ENCODE data around the gene FNBP1. TPM values are rescaled to one million over a fixed set of nuclear protein-coding genes. Genes with fewer than 3 reads are reported as not detected.

The FNBP1 gene
- total and polyA plus RNA-seq, 2 donors (not counting 1 experiment from before 2014, with no cell fraction given), result 42.9 to 318 TPM

GRCh38 chr9:129898185-129898584, 144.8 kb downstream of the FNBP1 start:
- CTCF ChIA-PET, result interaction anchor here (1.0 to 2.0 kb wide), 3 partner anchors 12 to 181 kb away, joined by 3 to 11 read pairs (median 3); no protein-coding TSS in a partner anchor
- H3K4me2 ChIP-seq (replicated peaks; ENCODE audit: low read depth, low read length, poor library complexity, severe bottlenecking), result no peak overlapping the region
- H3K4me1 ChIP-seq (ENCODE audit: control insufficient read depth in 2 of 2, insufficient read depth in 2 of 2, low read length in 2 of 2), result peaks cover 23 to 46% of the 10 kb centered on the region in 2 donors
- H3K4me1 Mint-ChIP-seq, result peaks cover 58% of the 10 kb centered on the region
- H2AFZ ChIP-seq (ENCODE audit: insufficient read depth, low read depth, low read length, poor library complexity, severe bottlenecking), result no peak overlapping the region
- H3K4me3 ChIP-seq (ENCODE audit: control extremely low read depth in 1 of 5, extremely low read depth in 1 of 5, insufficient read depth in 1 of 5, low read depth in 2 of 5, low read length in 4 of 5), result no peak overlapping the region
- no peak overlapping the region for H3K27ac ChIP-seq (ENCODE audit: low read length in 2 of 2)
- peak overlapping the region; percentile 78 for H3K27ac Mint-ChIP-seq
- H3K9me3 Mint-ChIP-seq (ENCODE audit: insufficient read depth), result no peaks in the 10 kb centered on the region
- H3K9ac ChIP-seq (ENCODE audit: low read length), result no peak overlapping the region
- no peaks in the 10 kb centered on the region for H3K27me3 ChIP-seq (replicated peaks in 1 of 4; ENCODE audit: control extremely low read depth in 1 of 4, control insufficient read depth in 3 of 4, insufficient read depth in 4 of 4, low read length in 3 of 4)
- no peak for TF ChIP-seq CTCF (IDR thresholded peaks at IDR 0.05)
- TF ChIP-seq EZH2 (IDR thresholded peaks at IDR 0.05; ENCODE audit: borderline replicate concordance, insufficient read depth, low read depth, low read length, poor library complexity, severe bottlenecking), result no peak
- no peak for ATAC-seq (ENCODE audit: low read depth)
- 95% methylated on average over 4 of the region's 8 CpGs for WGBS (ENCODE audit: insufficient coverage)
- peaks cover 20% of the 10 kb centered on the region for H3K79me2 ChIP-seq (ENCODE audit: control insufficient read depth, insufficient read depth, low read length)
- no peak overlapping the region for H3K4me3 Mint-ChIP-seq
- peaks cover 2 to 70% of the 10 kb centered on the region in 2 experiments for H3K36me3 ChIP-seq (replicated peaks in 1 of 2; ENCODE audit: control extremely low read depth in 1 of 2, control insufficient read depth in 1 of 2, extremely low read depth in 1 of 2, insufficient read depth in 2 of 2, low read length in 1 of 2)
- H3K27me3 Mint-ChIP-seq, result no peaks in the 10 kb centered on the region
- intact Hi-C loops (cut with micrococcal nuclease), result no loop called here
- H3K9me3 ChIP-seq (ENCODE audit: control extremely low read depth in 1 of 3, control insufficient read depth in 2 of 3, insufficient read depth in 1 of 3, low read length in 2 of 3), result no peaks in the 10 kb centered on the region
- POLR2A ChIA-PET, result interaction anchor here (0.7 kb wide), 2 partner anchors 10 to 99 kb away, joined by 3 to 4 read pairs; no protein-coding TSS in a partner anchor
- no peak for DNase-seq
- no peaks in the 10 kb centered on the region for H4K20me1 ChIP-seq (ENCODE audit: control insufficient read depth, insufficient read depth, low read length, poor library complexity, severe bottlenecking)

- Histone ChIP-seq H3K27ac (ENCODE audit: low read length in 2 of 2) (no peak overlapping the region), H3K4me2 (replicated peaks; ENCODE audit: low read depth, low read length, poor library complexity, severe bottlenecking) (no peak overlapping the region), H3K4me3 (ENCODE audit: control extremely low read depth in 1 of 5, extremely low read depth in 1 of 5, insufficient read depth in 1 of 5, low read depth in 2 of 5, low read length in 4 of 5) (no peak overlapping the region), H3K79me2 (ENCODE audit: control insufficient read depth, insufficient read depth, low read length) (peaks cover 23% of the 10 kb centered on the region), H3K4me1 (ENCODE audit: control insufficient read depth in 2 of 2, insufficient read depth in 2 of 2, low read length in 2 of 2) (peaks cover 27 to 52% of the 10 kb centered on the region in 2 donors), H3K9ac (ENCODE audit: low read length) (no peak overlapping the region), H4K20me1 (ENCODE audit: control insufficient read depth, insufficient read depth, low read length, poor library complexity, severe bottlenecking) (no peaks in the 10 kb centered on the region), H3K27me3 (replicated peaks in 1 of 4; ENCODE audit: control extremely low read depth in 1 of 4, control insufficient read depth in 3 of 4, insufficient read depth in 4 of 4, low read length in 3 of 4) (no peaks in the 10 kb centered on the region), H3K9me3 (ENCODE audit: control extremely low read depth in 1 of 3, control insufficient read depth in 2 of 3, insufficient read depth in 1 of 3, low read length in 2 of 3) (no peaks in the 10 kb centered on the region), H2AFZ (ENCODE audit: insufficient read depth, low read depth, low read length, poor library complexity, severe bottlenecking) (no peak overlapping the region), H3K36me3 (replicated peaks in 1 of 2; ENCODE audit: control extremely low read depth in 1 of 2, control insufficient read depth in 1 of 2, extremely low read depth in 1 of 2, insufficient read depth in 2 of 2, low read length in 1 of 2) (peaks cover 2 to 61% of the 10 kb centered on the region in 2 experiments)
- Mint-ChIP-seq H3K9me3 (ENCODE audit: insufficient read depth) (no peaks in the 10 kb centered on the region), H3K27me3 (no peaks in the 10 kb centered on the region), H3K4me3 (no peak overlapping the region), H3K27ac (no peak overlapping the region), H3K4me1 (peaks cover 61% of the 10 kb centered on the region)
- TF ChIP-seq CTCF (IDR thresholded peaks at IDR 0.05), result no peak
- TF ChIP-seq EZH2 (IDR thresholded peaks at IDR 0.05; ENCODE audit: borderline replicate concordance, insufficient read depth, low read depth, low read length, poor library complexity, severe bottlenecking), result no peak
- ChIA-PET CTCF (interaction anchor here (0.6 to 2.0 kb wide), 4 partner anchors 8 to 141 kb away, joined by 3 to 11 read pairs (median 4); no protein-coding TSS in a partner anchor), POLR2A (no interaction called here)
- 95% methylated on average over 2 of the region's 6 CpGs for WGBS (ENCODE audit: insufficient coverage)
- no peak for DNase-seq
- intact Hi-C loops (cut with micrococcal nuclease), result no loop called here
- no peak for ATAC-seq (ENCODE audit: low read depth)
Measured at GRCh38 chr9:129897263-129897662, 145.7 kb downstream of the FNBP1 start.

Measured in B cell (primary cell).